HCT116 (cell line): ENCODE results near the gene CT45A5. TPM values are rescaled to one million over a fixed set of nuclear protein-coding genes. Genes with fewer than 3 reads are reported as not detected.

Experiments used
- ATAC-seq: fragments of 200-7000 bp; cut with Tn5 transposase; 2 replicates; pipeline ENCODE4 v1.9.1; 2020; ENCODE audit warnings: mild to moderate bottlenecking, moderate library complexity
- BruUV-seq: library from RNA; stranded (reverse); fragments of 400-500 nt; replicated peaks from 2 replicates; lab custom pipeline; 2021; lab: Mats Ljungman, UMichigan
- CTCF ChIA-PET: fragments of 300-600 bp; sonication (Branson Sonifier 250); formaldehyde crosslinking; loops from one replicate; lab custom pipeline; 2021; ENCODE audit warnings: antibody characterized with exemption; lab: Charles Lee
- POLR2A ChIA-PET: fragments of 300-600, 350-600 bp; sonication (Branson Sonifier 250); formaldehyde crosslinking; loops from one replicate; lab custom pipeline; 2021; ENCODE audit warnings: antibody characterized with exemption; lab: Charles Lee
- RAD21 ChIA-PET, 2 experiments: fragments of 300-600 bp; sonication (Branson Sonifier 250); formaldehyde crosslinking; loops; one replicate each; lab custom pipeline; 2023; ENCODE audit warnings: low total read pairs in 2 of 2; ENCODE audit not compliant: uncharacterized antibody in 2 of 2, unreplicated experiment in 2 of 2, low non-redundant PET in 1 of 2; lab: Charles Lee
- DNase-seq: peaks from one replicate; pipeline ENCODE4 v3.0.0-alpha.2; 2010; ENCODE audit warnings: low read depth, low spot score
- H2AFZ ChIP-seq: fragments of 200-600 bp; shearing (Covaris generic), sonication (generic); 2 replicates; pipeline ENCODE4 v1.6.1; 2017; ENCODE audit warnings: low read depth, mixed run types, mixed read lengths, antibody characterized with exemption, low read length; ENCODE audit not compliant: poor library complexity, severe bottlenecking
- H3K27ac ChIP-seq: 2 replicates; pipeline ENCODE4 v1.5.1; 2012; ENCODE audit warnings: low read depth, low read length
- H3K27me3 ChIP-seq: fragments of 200-600 bp; sonication (generic); 2 replicates; pipeline ENCODE4 v1.6.1; 2016; ENCODE audit warnings: mixed run types, low read length, mixed read lengths; ENCODE audit not compliant: insufficient read depth
- H3K36me3 ChIP-seq, 2 experiments: fragments of 200-500 bp in 1 of 2; fragments of 200-600 bp in 1 of 2; sonication (Bioruptor generic) in 1 of 2; sonication (generic) in 1 of 2; 2 replicates each; pipeline versions ENCODE4 v1.5.1 to v1.6.1; 2014 to 2016; ENCODE audit warnings: low read length in 2 of 2, inconsistent platforms in 1 of 2, mixed read lengths in 1 of 2, mixed run types in 1 of 2; ENCODE audit not compliant: insufficient read depth in 2 of 2, control insufficient read depth in 1 of 2
- H3K4me1 ChIP-seq, 2 experiments: fragments of 200-600 bp in 1 of 2; sonication (generic) in 1 of 2; 2 replicates each; pipeline versions ENCODE4 v1.5.1 to v1.6.1; 2012 to 2017; ENCODE audit warnings: low read length in 2 of 2, inconsistent platforms in 1 of 2, mild to moderate bottlenecking in 1 of 2, mixed read lengths in 1 of 2, mixed run types in 1 of 2, moderate library complexity in 1 of 2; ENCODE audit not compliant: insufficient read depth in 2 of 2, control insufficient read depth in 1 of 2
- H3K4me2 ChIP-seq: fragments of 200-600 bp; sonication (generic); 2 replicates; pipeline ENCODE4 v1.6.1; 2017; ENCODE audit warnings: mixed run types, low read length, mixed read lengths
- H3K4me3 ChIP-seq, 2 experiments: fragments of 200-600 bp in 1 of 2; sonication (generic) in 1 of 2; replicated peaks in 1 of 2; 2 replicates each; pipeline ENCODE4 v1.5.1; 2011 to 2016; ENCODE audit warnings: low read length in 2 of 2, control low read depth in 1 of 2, low read depth in 1 of 2, mild to moderate bottlenecking in 1 of 2, mixed read lengths in 1 of 2, mixed run types in 1 of 2
- H3K79me2 ChIP-seq: fragments of 200-600 bp; sonication (generic); 2 replicates; pipeline ENCODE4 v1.6.1; 2017; ENCODE audit warnings: mild to moderate bottlenecking, mixed run types, low read length, moderate library complexity, mixed read lengths; ENCODE audit not compliant: insufficient read depth
- H3K9ac ChIP-seq: fragments of 200-600 bp; sonication (generic); 2 replicates; pipeline ENCODE4 v1.6.1; 2016; ENCODE audit warnings: low read length, mixed read lengths
- H3K9me2 ChIP-seq: fragments of 200-600 bp; sonication (generic), shearing (Covaris generic); 2 replicates; pipeline ENCODE4 v1.6.1; 2017; ENCODE audit warnings: mixed run types, mild to moderate bottlenecking, moderate library complexity; ENCODE audit not compliant: insufficient read depth
- H3K9me3 ChIP-seq, 2 experiments: fragments of 200-500 bp in 1 of 2; fragments of 200-600 bp in 1 of 2; sonication (Bioruptor generic) in 1 of 2; sonication (generic) in 1 of 2; 2 replicates each; pipeline ENCODE4 v1.6.1; 2014 to 2017; ENCODE audit warnings: low read length in 2 of 2, mixed read lengths in 2 of 2, inconsistent platforms in 1 of 2, low read depth in 1 of 2, mild to moderate bottlenecking in 1 of 2, mixed run types in 1 of 2, moderate library complexity in 1 of 2; ENCODE audit not compliant: control insufficient read depth in 1 of 2, insufficient read depth in 1 of 2
- H4K20me1 ChIP-seq: fragments of 200-600 bp; sonication (generic), shearing (Covaris generic); 2 replicates; pipeline ENCODE4 v1.6.1; 2017; ENCODE audit warnings: mixed run types, mild to moderate bottlenecking, moderate library complexity; ENCODE audit not compliant: insufficient read depth
- ATF3 ChIP-seq: IDR thresholded peaks from 2 replicates; pipeline ENCODE4 v1.6.1; 2012
- CBX3 ChIP-seq: IDR thresholded peaks from 2 replicates; pipeline ENCODE4 v1.6.1; 2012; ENCODE audit warnings: low read depth
- CTCF ChIP-seq, 3 experiments: fragments of 200-600 bp in 1 of 3; sonication (generic) in 1 of 3; IDR thresholded peaks in 2 of 3; conservative IDR thresholded peaks in 1 of 3; 2 replicates each; pipeline ENCODE4 v1.5.1; 2012 to 2017; ENCODE audit warnings: low read depth in 2 of 3, low read length in 2 of 3, antibody characterized with exemption in 1 of 3, borderline replicate concordance in 1 of 3, control low read depth in 1 of 3, mild to moderate bottlenecking in 1 of 3, mixed read lengths in 1 of 3, mixed run types in 1 of 3, moderate library complexity in 1 of 3; ENCODE audit not compliant: insufficient read depth in 1 of 3
- EGR1 ChIP-seq: IDR thresholded peaks from 2 replicates; pipeline ENCODE4 v1.6.1; 2012; ENCODE audit warnings: low read depth
- EZH2 ChIP-seq: fragments of 200-600 bp; sonication (generic); IDR thresholded peaks from 2 replicates; pipeline ENCODE4 v1.6.1; 2017; ENCODE audit warnings: antibody characterized with exemption, mixed run types
- FOSL1 ChIP-seq: IDR thresholded peaks from 2 replicates; pipeline ENCODE4 v1.6.1; 2012; ENCODE audit warnings: low read depth
- JUND ChIP-seq: IDR thresholded peaks from 2 replicates; pipeline ENCODE4 v1.6.1; 2012
- RAD21 ChIP-seq: IDR thresholded peaks from 2 replicates; pipeline ENCODE4 v1.6.1; 2012; ENCODE audit warnings: low read depth, mild to moderate bottlenecking
- SIN3A ChIP-seq: IDR thresholded peaks from 2 replicates; pipeline ENCODE4 v1.6.1; 2012; ENCODE audit warnings: low read depth
- SRF ChIP-seq: IDR thresholded peaks from 2 replicates; pipeline ENCODE4 v1.6.1; 2012; ENCODE audit warnings: low read depth
- TCF7L2 ChIP-seq: IDR thresholded peaks from 2 replicates; pipeline ENCODE4 v1.7.0; 2011; ENCODE audit warnings: borderline replicate concordance, inconsistent platforms; ENCODE audit not compliant: insufficient read depth, insufficient read length; ENCODE audit errors: extremely low read depth
- ZBTB33 ChIP-seq: IDR thresholded peaks from 2 replicates; pipeline ENCODE4 v1.6.1; 2011; ENCODE audit warnings: mild to moderate bottlenecking, low read length, moderate library complexity; ENCODE audit not compliant: insufficient replicate concordance; ENCODE audit errors: extremely low read depth
- ZFX ChIP-seq: fragments of 450-650 bp; IDR thresholded peaks from 2 replicates; pipeline ENCODE4 v1.6.1; 2017
- ZNF274 ChIP-seq: fragments of 200-500 bp; sonication (Bioruptor generic); IDR thresholded peaks from 2 replicates; pipeline ENCODE4 v1.6.1; 2014; ENCODE audit warnings: mild to moderate bottlenecking, low read depth, low read length, inconsistent platforms
- intact Hi-C: fragments of 100-400 bp; cut with micrococcal nuclease; formaldehyde crosslinking; loops from 2 replicates; pipeline ENCODE4 v1.10.0; 2022
- total RNA-seq: library from RNA; stranded (reverse); gene quantifications from one replicate; pipeline ENCODE4 v1.2.1, GENCODE V29; 2021; ENCODE audit not compliant: unreplicated experiment

CT45A5 gene
- total RNA-seq, 1 experiment from 2014 or later = not detected

- no peak for TF ChIP-seq ZBTB33
Measured at GRCh38 chrX:135740681-135741149, 44.6 kb downstream of the CT45A5 start (continued).

GRCh38 chrX:135737366-135738071, 47.8 kb downstream of the CT45A5 start:
- ChIA-PET POLR2A (no interaction called here), CTCF (interaction anchor here (0.8 to 0.9 kb wide), 2 partner anchors 195 to 425 kb away, joined by 3 to 4 read pairs; no protein-coding TSS in a partner anchor)
- DNase-seq = peak; percentile 0

More at GRCh38 chrX:135737366-135738071, 47.8 kb downstream of the CT45A5 start:
- intact Hi-C loops = no loop called here
- Histone ChIP-seq H4K20me1 (no peaks in the 10 kb centered on the region), H3K9ac (no peak overlapping the region), H3K4me2 (no peak overlapping the region), H3K27me3 (no peaks in the 10 kb centered on the region), H3K9me3 (no peaks in the 10 kb centered on the region), H3K9me2 (no peaks in the 10 kb centered on the region), H2AFZ (no peak overlapping the region), H3K4me1 (no peaks in the 10 kb centered on the region), H3K4me3 (no peak overlapping the region), H3K36me3 (no peaks in the 10 kb centered on the region), H3K79me2 (no peaks in the 10 kb centered on the region), H3K27ac (no peak overlapping the region)
- RAD21 ChIA-PET = no interaction called here
- TF ChIP-seq EZH2 (no peak), ZBTB33 (no peak), ZFX (no peak), CBX3 (no peak), SIN3A (no peak), CTCF (IDR thresholded peaks at IDR 0.05 in 2 of 3, conservative IDR thresholded peaks at IDR 0.05 in 1 of 3; ENCODE audit: borderline replicate concordance in 1 of 3, insufficient read depth in 1 of 3, low read depth in 2 of 3, low read length in 2 of 3) (0 out of 6 replicates have a peak, but pooled peaks of 2 of the 3 experiments have one; percentile 7 to 17), JUND (no peak), TCF7L2 (no peak), ATF3 (no peak), ZNF274 (no peak), FOSL1 (no peak), SRF (no peak), RAD21 (peak; percentile 43), EGR1 (no peak)
- BruUV-seq = no TSS peak
- peak; percentile 54; the same call in 1 of the 2 replicates for ATAC-seq
